H1 (cell line): ENCODE measurements around the gene ADAMTS16. TPM values are rescaled to one million over a fixed set of nuclear protein-coding genes. Genes with fewer than 3 reads are reported as not detected.

Experiments
- CEBPB ChIP-seq: IDR thresholded peaks from 2 replicates; pipeline ENCODE4 v1.6.1; 2012; ENCODE audit warnings: low read depth, low read length
- KDM5A ChIP-seq: fragments of 200-600 bp; IDR thresholded peaks from 2 replicates; pipeline ENCODE4 v1.7.1; 2012; ENCODE audit warnings: mild to moderate bottlenecking, low read length, inconsistent platforms, mixed read lengths
- TAF1 ChIP-seq: IDR thresholded peaks from 2 replicates; pipeline ENCODE4 v1.6.1; 2011; ENCODE audit warnings: mild to moderate bottlenecking, low read depth, low read length
- polyA plus RNA-seq, 7 experiments: library from polyadenylated mRNA; depleted of rRNA in 3 of 7; stranded (reverse) in 5 of 7; unstranded in 2 of 7; fragments of >200 nt in 5 of 7; fragments of 200-250 nt in 2 of 7; gene quantifications; 1 replicate in 5 of 7; 2 replicates in 1 of 7; 4 replicates in 1 of 7; pipeline versions ENCODE4 v1.2.1 to v1.2.3, GENCODE V29; 2011 to 2013; ENCODE audit warnings: missing spikeins in 2 of 7, mixed read lengths in 2 of 7
- total RNA-seq: library from RNA; stranded (reverse); fragmentation: NEBNext Ultra II Directional; extraction: Animal tissue kit (Norgen Biotek cat#: 25700); gene quantifications from 2 replicates; pipeline ENCODE4 v1.2.1, GENCODE V29; 2021

Gene ADAMTS16
- total and polyA plus RNA-seq, 2 of the 8 experiments (the other 6 are each of a cell fraction or from before 2014, with no cell fraction given) = 3.7 to 16.0 TPM

DNA sequence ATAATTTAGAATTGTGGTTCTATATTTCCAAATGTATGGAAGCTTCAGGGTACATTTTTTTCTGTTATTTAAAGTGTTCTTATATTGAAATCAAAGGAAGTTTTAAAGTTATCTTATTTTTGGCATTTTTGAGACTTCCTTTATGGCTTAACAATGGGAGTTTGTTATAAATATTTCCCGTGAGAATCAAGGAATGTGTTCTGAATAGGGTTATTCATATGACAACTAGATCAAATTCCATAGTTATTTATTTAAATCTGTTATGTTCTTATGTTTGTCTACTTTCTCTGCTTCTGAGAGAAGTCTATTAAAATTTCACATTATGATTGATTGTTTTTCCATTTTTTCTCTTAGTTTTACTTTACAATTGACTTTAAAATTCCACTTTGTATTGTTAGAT lies 135.1 kb downstream of the ADAMTS16 start (continued):
- TF ChIP-seq KDM5A (no peak), TAF1 (no peak), CEBPB (no peak)
